ENCODE results near the gene ELAC2.

GRCh38 chr17:13010959-13011358, 6.9 kb downstream of the ELAC2 start:
- TF ChIP-seq POLR2AphosphoS5 (IDR thresholded peaks at IDR 0.05) (no peak), CTCF (IDR thresholded peaks at IDR 0.05) (no peak)
